BLaER1 treated with 17β-estradiol and CSF1 and Interleukin-3, amounts not matched to agents 10 nM and 100 nM (cell line): Measurements from ENCODE around the gene FSIP1.

ENCODE experiments used
- H3K27ac ChIP-seq, 11 experiments: shearing (Covaris generic); formaldehyde crosslinking; 2 replicates each; pipeline ENCODE4 v1.8.1; 2022
- H3K27me3 ChIP-seq, 11 experiments: shearing (Covaris generic); formaldehyde crosslinking; 2 replicates each; pipeline ENCODE4 v1.8.1; 2022
- H3K36me3 ChIP-seq, 11 experiments: shearing (Covaris generic); formaldehyde crosslinking; 2 replicates each; pipeline ENCODE4 v1.8.1; 2022
- H3K4me1 ChIP-seq, 10 experiments: shearing (Covaris generic); formaldehyde crosslinking; 2 replicates each; pipeline ENCODE4 v1.8.1; 2022
- H3K4me2 ChIP-seq, 11 experiments: shearing (Covaris generic); formaldehyde crosslinking; 2 replicates each; pipeline ENCODE4 v1.8.1; 2022
- H3K4me3 ChIP-seq, 10 experiments: shearing (Covaris generic); formaldehyde crosslinking; 2 replicates each; pipeline ENCODE4 v1.8.1; 2022
- H3K9ac ChIP-seq, 11 experiments: shearing (Covaris generic); formaldehyde crosslinking; 2 replicates each; pipeline ENCODE4 v1.8.1; 2022
- H3K9me3 ChIP-seq, 11 experiments: shearing (Covaris generic); formaldehyde crosslinking; replicated peaks in 1 of 11; 2 replicates each; pipeline ENCODE4 v1.8.1; 2022
- H4K20me1 ChIP-seq, 11 experiments: shearing (Covaris generic); formaldehyde crosslinking; 2 replicates each; pipeline ENCODE4 v1.8.1; 2022
- Cebpa-rat ChIP-seq, 11 experiments: shearing (Covaris generic); IDR thresholded peaks; 2 replicates each; pipeline ENCODE4 v1.8.1; 2022

Gene FSIP1

GRCh38 chr15:39593656-39594445 lies 188.8 kb downstream of the FSIP1 start:
- no peaks in the 10 kb centered on the region for H3K27me3 ChIP-seq
- no peaks in the 10 kb centered on the region for H4K20me1 ChIP-seq
- H3K36me3 ChIP-seq, result peaks cover 0 to 67% (median 0%) of the 10 kb centered on the region in 11 experiments; a peak in 5 of 22 replicates
- TF ChIP-seq Cebpa-rat (IDR thresholded peaks at IDR 0.05), result no peak
- H3K27ac ChIP-seq, result no peak overlapping the region
- no peak overlapping the region for H3K4me3 ChIP-seq
- no peak overlapping the region for H3K9ac ChIP-seq
- no peaks in the 10 kb centered on the region for H3K9me3 ChIP-seq
- peaks cover 0 to 8% (median 0%) of the 10 kb centered on the region in 10 experiments; a peak in 1 of 20 replicates for H3K4me1 ChIP-seq
- no peak overlapping the region for H3K4me2 ChIP-seq

DNA sequence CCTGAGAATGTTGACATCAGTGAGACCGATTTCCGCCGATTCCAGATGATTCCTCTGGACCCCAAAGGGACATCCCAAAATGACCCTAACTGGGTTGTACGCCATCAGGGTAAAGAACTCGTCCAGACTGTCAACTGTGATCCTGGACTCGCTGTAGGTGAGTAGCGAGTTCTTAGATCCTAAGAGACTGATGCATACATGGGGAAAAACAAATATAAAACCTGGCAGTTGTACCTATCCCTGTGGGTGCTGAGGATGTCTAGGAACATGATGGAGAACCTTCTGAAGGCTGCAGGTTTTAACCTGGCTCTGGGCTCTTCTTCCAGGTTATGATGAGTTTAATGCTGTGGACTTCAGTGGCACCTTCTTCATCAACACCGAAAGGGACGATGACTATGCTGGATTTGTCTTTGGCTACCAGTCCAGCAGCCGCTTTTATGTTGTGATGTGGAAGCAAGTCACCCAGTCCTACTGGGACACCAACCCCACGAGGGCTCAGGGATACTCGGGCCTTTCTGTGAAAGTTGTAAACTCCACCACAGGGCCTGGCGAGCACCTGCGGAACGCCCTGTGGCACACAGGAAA lies 189.5 kb downstream of the FSIP1 start:
- Histone ChIP-seq H3K4me3 (no peak overlapping the region), H3K27me3 (no peaks in the 10 kb centered on the region), H3K9ac (no peak overlapping the region), H3K36me3 (peaks cover 0 to 73% (median 0%) of the 10 kb centered on the region in 11 experiments; a peak in 5 of 22 replicates), H3K4me2 (0 out of 22 replicates have a peak overlapping the region, but pooled peaks of 1 of the 11 experiments have one; percentile 15), H3K27ac (no peak overlapping the region), H3K9me3 (no peaks in the 10 kb centered on the region), H3K4me1 (peaks cover 0 to 8% (median 0%) of the 10 kb centered on the region in 10 experiments; a peak in 1 of 20 replicates), H4K20me1 (no peaks in the 10 kb centered on the region)
- TF ChIP-seq Cebpa-rat (IDR thresholded peaks at IDR 0.05), result no peak

DNA sequence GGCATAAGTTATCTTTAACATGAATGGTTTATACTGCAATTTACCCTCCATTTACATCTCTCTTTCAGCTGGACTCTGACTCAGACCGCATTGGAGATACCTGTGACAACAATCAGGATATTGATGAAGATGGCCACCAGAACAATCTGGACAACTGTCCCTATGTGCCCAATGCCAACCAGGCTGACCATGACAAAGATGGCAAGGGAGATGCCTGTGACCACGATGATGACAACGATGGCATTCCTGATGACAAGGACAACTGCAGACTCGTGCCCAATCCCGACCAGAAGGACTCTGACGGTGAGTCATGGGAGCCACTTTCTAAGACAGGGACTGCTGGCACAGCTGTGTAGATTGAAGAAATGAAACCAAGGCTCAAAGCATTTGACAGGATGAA lies 190.1 kb downstream of the FSIP1 start:
- Histone ChIP-seq H3K4me2 (0 out of 22 replicates have a peak overlapping the region, but pooled peaks of 1 of the 11 experiments have one; percentile 15), H4K20me1 (no peaks in the 10 kb centered on the region), H3K36me3 (peaks cover 0 to 80% (median 0%) of the 10 kb centered on the region in 11 experiments; a peak in 5 of 22 replicates), H3K4me1 (peaks cover 0 to 8% (median 0%) of the 10 kb centered on the region in 10 experiments; a peak in 1 of 20 replicates), H3K9ac (no peak overlapping the region), H3K27ac (no peak overlapping the region), H3K9me3 (no peaks in the 10 kb centered on the region), H3K4me3 (no peak overlapping the region), H3K27me3 (no peaks in the 10 kb centered on the region)
- no peak for TF ChIP-seq Cebpa-rat (IDR thresholded peaks at IDR 0.05)

DNA sequence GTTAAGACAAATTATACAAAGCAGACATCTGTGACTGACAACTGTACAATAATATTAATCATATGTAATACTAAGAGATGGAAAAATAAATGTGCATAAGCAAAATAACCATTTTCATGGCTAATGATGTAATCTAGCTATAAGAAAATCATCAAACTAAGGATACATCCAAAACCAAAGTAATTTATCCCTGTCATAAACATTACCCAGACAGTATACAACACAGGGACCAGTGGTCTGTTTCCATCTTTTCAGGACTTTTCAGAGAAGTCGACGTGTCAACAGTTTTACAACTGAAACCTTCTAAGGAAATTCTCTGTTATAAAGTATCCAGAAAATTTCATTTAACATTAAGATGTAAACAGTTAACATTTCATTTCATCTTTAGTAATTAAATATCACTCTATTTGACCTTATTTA lies 190.7 kb downstream of the FSIP1 start:
- no peak for TF ChIP-seq Cebpa-rat (IDR thresholded peaks at IDR 0.05)
- Histone ChIP-seq H4K20me1 (no peaks in the 10 kb centered on the region), H3K4me1 (peaks cover 0 to 8% (median 0%) of the 10 kb centered on the region in 10 experiments; a peak in 1 of 20 replicates), H3K9ac (no peak overlapping the region), H3K27me3 (no peaks in the 10 kb centered on the region), H3K27ac (no peak overlapping the region), H3K4me3 (no peak overlapping the region), H3K36me3 (peaks cover 0 to 86% (median 0%) of the 10 kb centered on the region in 11 experiments; a peak in 5 of 22 replicates), H3K9me3 (no peaks in the 10 kb centered on the region), H3K4me2 (no peak overlapping the region)

DNA sequence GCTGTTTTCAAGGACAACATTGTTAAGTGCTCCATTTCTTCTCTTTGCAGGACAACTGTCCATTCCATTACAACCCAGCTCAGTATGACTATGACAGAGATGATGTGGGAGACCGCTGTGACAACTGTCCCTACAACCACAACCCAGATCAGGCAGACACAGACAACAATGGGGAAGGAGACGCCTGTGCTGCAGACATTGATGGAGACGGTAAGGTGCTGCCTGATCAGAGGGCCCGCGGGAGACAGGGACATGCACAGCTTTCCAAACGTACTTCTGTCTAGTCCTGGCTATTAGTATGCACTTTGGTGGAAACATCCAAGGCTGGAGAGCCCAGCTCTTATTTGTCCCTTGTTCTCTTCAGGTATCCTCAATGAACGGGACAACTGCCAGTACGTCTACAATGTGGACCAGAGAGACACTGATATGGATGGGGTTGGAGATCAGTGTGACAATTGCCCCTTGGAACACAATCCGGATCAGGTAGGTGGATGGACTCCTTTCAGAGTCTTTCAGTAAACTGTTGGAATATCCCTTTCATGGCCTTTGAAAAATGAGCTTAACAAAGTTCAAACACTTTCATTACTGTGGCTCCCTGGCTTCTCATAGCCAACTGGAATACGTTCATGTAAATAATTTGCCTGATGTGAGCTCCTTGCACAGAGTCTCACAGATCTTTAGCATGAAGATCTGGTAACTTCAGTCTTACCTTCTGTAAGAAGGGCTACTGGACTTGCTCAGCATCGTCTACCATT lies 191.3 kb downstream of the FSIP1 start:
- Histone ChIP-seq H3K9ac (no peak overlapping the region), H3K4me3 (no peak overlapping the region)

DNA sequence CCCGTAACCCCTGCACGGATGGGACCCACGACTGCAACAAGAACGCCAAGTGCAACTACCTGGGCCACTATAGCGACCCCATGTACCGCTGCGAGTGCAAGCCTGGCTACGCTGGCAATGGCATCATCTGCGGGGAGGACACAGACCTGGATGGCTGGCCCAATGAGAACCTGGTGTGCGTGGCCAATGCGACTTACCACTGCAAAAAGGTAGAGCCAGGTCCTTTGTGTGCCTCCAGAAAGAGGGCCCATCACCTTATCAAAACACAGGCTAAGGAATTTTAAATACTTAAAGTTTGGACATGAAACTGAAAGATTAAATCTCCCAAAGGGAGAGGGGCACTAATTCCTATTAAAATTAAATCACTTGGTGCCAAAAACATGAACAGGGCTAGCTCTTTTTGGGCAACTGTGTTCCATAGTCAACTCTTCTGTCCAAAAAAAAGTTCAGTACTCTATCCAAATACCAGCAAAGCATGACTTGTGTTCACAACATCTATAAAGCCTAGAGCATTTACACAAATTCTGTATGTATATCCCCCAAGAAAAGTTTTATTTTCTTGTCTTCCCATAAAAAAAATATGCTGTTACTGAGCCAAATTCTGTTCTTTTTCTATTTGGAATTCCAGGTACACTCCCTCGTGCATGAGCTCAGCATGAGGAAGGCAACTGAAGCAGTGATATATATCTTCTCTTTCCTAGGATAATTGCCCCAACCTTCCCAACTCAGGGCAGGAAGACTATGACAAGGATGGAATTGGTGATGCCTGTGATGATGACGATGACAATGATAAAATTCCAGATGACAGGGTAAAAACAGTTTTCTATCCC lies 192.6 kb downstream of the FSIP1 start:
- no peaks in the 10 kb centered on the region for H3K9me3 ChIP-seq
- H3K4me3 ChIP-seq, result no peak overlapping the region
- no peak for TF ChIP-seq Cebpa-rat (IDR thresholded peaks at IDR 0.05)
- peaks cover 0 to 7% (median 0%) of the 10 kb centered on the region in 11 experiments; a peak in 1 of 22 replicates for H4K20me1 ChIP-seq
- H3K4me1 ChIP-seq, result peaks cover 0 to 8% (median 0%) of the 10 kb centered on the region in 10 experiments; a peak in 1 of 20 replicates
- H3K4me2 ChIP-seq, result no peak overlapping the region
- H3K9ac ChIP-seq, result no peak overlapping the region
- H3K27me3 ChIP-seq, result no peaks in the 10 kb centered on the region
- peaks cover 0 to 95% (median 0%) of the 10 kb centered on the region in 11 experiments; a peak in 5 of 22 replicates for H3K36me3 ChIP-seq
- no peak overlapping the region for H3K27ac ChIP-seq

More for the DNA sequence above, 191.3 kb downstream of the FSIP1 start:
- Histone ChIP-seq H3K27me3 (no peaks in the 10 kb centered on the region), H3K9me3 (no peaks in the 10 kb centered on the region), H3K4me2 (no peak overlapping the region), H3K4me1 (peaks cover 0 to 8% (median 0%) of the 10 kb centered on the region in 10 experiments; a peak in 1 of 20 replicates), H3K36me3 (peaks cover 0 to 92% (median 0%) of the 10 kb centered on the region in 11 experiments; a peak in 5 of 22 replicates), H3K27ac (no peak overlapping the region), H4K20me1 (no peaks in the 10 kb centered on the region)
- no peak for TF ChIP-seq Cebpa-rat (IDR thresholded peaks at IDR 0.05)

DNA sequence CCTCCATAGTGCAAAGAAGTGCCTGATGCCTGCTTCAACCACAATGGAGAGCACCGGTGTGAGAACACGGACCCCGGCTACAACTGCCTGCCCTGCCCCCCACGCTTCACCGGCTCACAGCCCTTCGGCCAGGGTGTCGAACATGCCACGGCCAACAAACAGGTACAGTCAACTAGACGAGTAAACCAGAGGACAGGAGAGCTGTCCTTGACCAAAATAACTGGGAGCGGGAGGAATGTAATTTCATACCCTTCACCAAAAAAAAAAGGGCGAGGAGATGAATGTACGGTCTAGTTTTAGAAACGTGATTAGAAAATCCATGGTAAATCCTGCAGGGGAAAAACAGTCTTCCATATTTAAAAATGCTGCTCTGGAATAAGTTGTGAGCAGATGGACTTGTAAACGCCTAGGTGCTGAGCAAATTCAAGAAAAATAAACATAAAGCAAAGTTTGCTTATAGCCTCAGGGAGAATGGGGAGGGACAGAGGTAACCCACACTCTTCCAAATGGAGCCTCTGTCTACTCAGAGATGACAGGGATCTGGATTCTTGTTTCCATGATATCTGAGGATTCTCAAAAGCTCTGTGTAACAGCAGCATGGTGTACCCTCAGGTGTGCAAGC lies 193.3 kb downstream of the FSIP1 start:
- Histone ChIP-seq H3K4me1 (peaks cover 0 to 8% (median 0%) of the 10 kb centered on the region in 10 experiments; a peak in 1 of 20 replicates), H3K9ac (no peak overlapping the region), H3K27me3 (no peaks in the 10 kb centered on the region; a peak in 1 of 22 replicates), H3K9me3 (no peaks in the 10 kb centered on the region), H3K4me2 (no peak overlapping the region), H4K20me1 (peaks cover 0 to 12% (median 0%) of the 10 kb centered on the region in 11 experiments; a peak in 1 of 22 replicates), H3K36me3 (peaks cover 0 to 94% (median 0%) of the 10 kb centered on the region in 11 experiments; a peak in 5 of 22 replicates), H3K27ac (no peak overlapping the region), H3K4me3 (no peak overlapping the region)
- TF ChIP-seq Cebpa-rat (IDR thresholded peaks at IDR 0.05), result no peak
